Neuronal stem cell (in vitro differentiated cells): Measurements from ENCODE around the gene AKAP6.

Experiments used
- DNase-seq: peaks from one replicate; pipeline ENCODE4 v3.0.0-alpha.2; 2013; ENCODE audit warnings: low spot score
- H2AFZ ChIP-seq: one replicate; pipeline ENCODE4 v1.6.1; 2013; ENCODE audit warnings: mild to moderate bottlenecking, low read length, inconsistent platforms
- H2AK5ac ChIP-seq: 2 replicates; pipeline ENCODE4 v1.6.1; 2013; ENCODE audit warnings: low read depth, mild to moderate bottlenecking, inconsistent platforms, low read length, moderate library complexity, mixed read lengths
- H2BK120ac ChIP-seq: 2 replicates; pipeline ENCODE4 v1.6.1; 2013; ENCODE audit warnings: low read depth, mild to moderate bottlenecking, inconsistent platforms, low read length, moderate library complexity, mixed read lengths
- H2BK12ac ChIP-seq: one replicate; pipeline ENCODE4 v1.6.1; 2013; ENCODE audit warnings: low read length, inconsistent platforms
- H2BK15ac ChIP-seq: 2 replicates; pipeline ENCODE4 v1.6.1; 2013; ENCODE audit warnings: mild to moderate bottlenecking, low read length, inconsistent platforms, mixed read lengths
- H2BK5ac ChIP-seq: one replicate; pipeline ENCODE4 v1.6.1; 2013; ENCODE audit warnings: inconsistent platforms, mild to moderate bottlenecking, low read length, moderate library complexity
- H3K14ac ChIP-seq: one replicate; pipeline ENCODE4 v1.6.1; 2013; ENCODE audit warnings: low read length, inconsistent platforms
- H3K18ac ChIP-seq: 2 replicates; pipeline ENCODE4 v1.6.1; 2013; ENCODE audit warnings: low read length, inconsistent platforms
- H3K23ac ChIP-seq: 2 replicates; pipeline ENCODE4 v1.6.1; 2013; ENCODE audit warnings: low read depth, mild to moderate bottlenecking, mixed read lengths, low read length, inconsistent platforms; ENCODE audit not compliant: poor library complexity
- H3K27ac ChIP-seq: replicated peaks from 3 replicates; pipeline ENCODE4 v1.5.1; 2013; ENCODE audit warnings: low read length, inconsistent platforms
- H3K27me3 ChIP-seq, 3 experiments: 2 replicates each; pipeline ENCODE4 v1.6.1; 2013; ENCODE audit warnings: low read length in 3 of 3, mild to moderate bottlenecking in 2 of 3, inconsistent platforms in 1 of 3, low read depth in 1 of 3, mixed read lengths in 1 of 3, moderate library complexity in 1 of 3; ENCODE audit not compliant: control insufficient read depth in 3 of 3, insufficient read depth in 3 of 3
- H3K36me3 ChIP-seq, 2 donors: replicated peaks in 1 of 2; 2 replicates each; pipeline ENCODE4 v1.6.1; 2013; ENCODE audit warnings: low read length in 2 of 2; ENCODE audit not compliant: control insufficient read depth in 2 of 2, insufficient read depth in 2 of 2
- H3K4ac ChIP-seq: 2 replicates; pipeline ENCODE4 v1.6.1; 2013; ENCODE audit warnings: inconsistent platforms, mild to moderate bottlenecking, low read length, moderate library complexity
- H3K4me1 ChIP-seq, 2 donors: 1 replicate in 1 of 2; 2 replicates in 1 of 2; pipeline ENCODE4 v1.6.1; 2013; ENCODE audit warnings: low read length in 2 of 2, low read depth in 1 of 2; ENCODE audit not compliant: control insufficient read depth in 2 of 2, insufficient read depth in 1 of 2
- H3K4me2 ChIP-seq: one replicate; pipeline ENCODE4 v1.6.1; 2013; ENCODE audit warnings: mild to moderate bottlenecking, low read length, inconsistent platforms; ENCODE audit not compliant: insufficient read depth, poor library complexity, severe bottlenecking
- H3K4me3 ChIP-seq, 2 donors: 2 replicates each; pipeline ENCODE4 v1.5.1; 2013; ENCODE audit warnings: low read length in 2 of 2, mild to moderate bottlenecking in 2 of 2, inconsistent platforms in 1 of 2, moderate library complexity in 1 of 2
- H3K79me1 ChIP-seq: one replicate; pipeline ENCODE4 v1.6.1; 2013; ENCODE audit warnings: low read depth, mild to moderate bottlenecking, inconsistent platforms, low read length, moderate library complexity
- H3K9ac ChIP-seq: one replicate; pipeline ENCODE4 v1.6.1; 2013; ENCODE audit warnings: mild to moderate bottlenecking, low read depth, low read length, inconsistent platforms; ENCODE audit not compliant: poor library complexity
- H3K9me3 ChIP-seq, 2 donors: replicated peaks in 1 of 2; 2 replicates each; pipeline versions ENCODE3 to v1.6.1; 2013; ENCODE audit warnings: low read length in 2 of 2, mild to moderate bottlenecking in 2 of 2, inconsistent platforms in 1 of 2, low read depth in 1 of 2, mixed read lengths in 1 of 2, moderate library complexity in 1 of 2; ENCODE audit not compliant: control insufficient read depth in 2 of 2, insufficient read depth in 1 of 2
- H4K8ac ChIP-seq: one replicate; pipeline ENCODE4 v1.6.1; 2013; ENCODE audit warnings: low read depth, mild to moderate bottlenecking, inconsistent platforms, low read length, moderate library complexity
- H4K91ac ChIP-seq: one replicate; pipeline ENCODE4 v1.6.1; 2013; ENCODE audit warnings: low read length, low read depth, mild to moderate bottlenecking, inconsistent platforms; ENCODE audit not compliant: poor library complexity
- WGBS, 2 donors: extraction: QIAGEN DNeasy Blood & Tissue Kit; methylation state at CpG; one replicate each; pipeline ENCODE4 v1.1.7; 2013; ENCODE audit warnings: missing lambda C conversion rate in 2 of 2, mixed read lengths in 1 of 2; ENCODE audit not compliant: insufficient read length in 2 of 2, insufficient replicate concordance in 1 of 2; ENCODE audit errors: extremely low coverage in 2 of 2; 5-methylcytosine and 5-hydroxymethylcytosine counted together

The AKAP6 gene

DNA sequence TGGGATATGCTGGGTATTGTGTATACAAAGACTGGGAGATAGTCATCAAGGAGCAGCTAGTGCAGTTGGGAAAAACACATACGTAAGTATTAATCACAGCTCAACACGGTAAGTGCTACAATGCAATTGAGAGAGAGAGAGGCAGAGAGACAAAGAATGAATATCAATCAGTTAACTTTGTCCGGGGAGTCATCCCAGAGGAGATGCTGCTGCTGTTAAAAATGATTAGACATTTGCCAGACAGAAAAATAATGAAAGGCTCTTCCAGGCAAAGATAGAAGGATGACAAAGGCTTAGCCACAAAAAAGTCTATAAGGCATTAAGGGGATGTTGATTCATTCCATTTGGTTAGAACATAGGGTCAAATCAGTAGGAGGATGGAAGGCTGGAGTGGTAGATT lies 45.1 kb downstream of the AKAP6 start:
- Histone ChIP-seq H3K14ac (no peak overlapping the region), H4K8ac (no peak overlapping the region), H3K4me1 (no peaks in the 10 kb centered on the region), H3K4ac (no peak overlapping the region), H4K91ac (no peak overlapping the region), H3K18ac (no peak overlapping the region), H3K79me1 (no peaks in the 10 kb centered on the region), H2BK12ac (no peak overlapping the region), H2BK5ac (no peak overlapping the region), H3K36me3 (no peaks in the 10 kb centered on the region), H3K23ac (no peak overlapping the region), H2BK120ac (no peak overlapping the region), H3K27me3 (no peaks in the 10 kb centered on the region), H3K4me3 (no peak overlapping the region), H3K27ac (no peak overlapping the region), H3K4me2 (no peak overlapping the region), H2BK15ac (no peak overlapping the region), H2AK5ac (no peak overlapping the region), H3K9ac (no peak overlapping the region), H2AFZ (no peak overlapping the region), H3K9me3 (no peaks in the 10 kb centered on the region)
- no CpG with 5 or more reads among the region's 3 CpGs for WGBS, 2 donors
- DNase-seq: no peak

DNA sequence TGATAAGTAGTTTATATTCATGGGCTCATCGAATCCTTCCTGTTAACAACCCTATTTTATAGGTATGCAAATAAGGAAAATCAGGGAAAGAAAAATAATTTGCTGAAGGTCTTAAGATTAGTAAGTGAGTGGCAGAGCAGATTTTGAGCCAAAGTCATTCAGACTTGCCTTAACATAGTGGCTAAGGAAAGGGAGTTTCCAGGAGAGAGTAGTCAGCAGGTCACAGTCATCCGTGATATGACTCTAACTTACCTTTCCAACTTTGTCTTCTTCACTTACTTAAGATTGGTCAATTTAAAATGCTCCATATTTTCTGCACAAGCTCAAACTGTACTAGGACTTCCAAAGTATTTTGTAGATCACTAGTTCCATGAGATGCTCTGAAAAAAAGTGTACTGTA lies 46.6 kb downstream of the AKAP6 start:
- Histone ChIP-seq H3K36me3 (no peaks in the 10 kb centered on the region), H3K79me1 (no peaks in the 10 kb centered on the region), H3K9ac (no peak overlapping the region), H4K8ac (no peak overlapping the region), H2BK120ac (no peak overlapping the region), H3K4me1 (no peaks in the 10 kb centered on the region), H3K23ac (no peak overlapping the region), H3K4me2 (no peak overlapping the region), H2BK15ac (no peak overlapping the region), H4K91ac (no peak overlapping the region), H3K18ac (no peak overlapping the region), H3K4me3 (no peak overlapping the region), H3K4ac (no peak overlapping the region), H3K27ac (no peak overlapping the region), H2BK5ac (no peak overlapping the region), H2BK12ac (no peak overlapping the region), H2AK5ac (no peak overlapping the region), H3K9me3 (no peaks in the 10 kb centered on the region), H3K14ac (no peak overlapping the region), H3K27me3 (no peaks in the 10 kb centered on the region), H2AFZ (no peak overlapping the region)
- WGBS, 2 donors: no CpG with 5 or more reads among the region's 2 CpGs
- no peak for DNase-seq

DNA sequence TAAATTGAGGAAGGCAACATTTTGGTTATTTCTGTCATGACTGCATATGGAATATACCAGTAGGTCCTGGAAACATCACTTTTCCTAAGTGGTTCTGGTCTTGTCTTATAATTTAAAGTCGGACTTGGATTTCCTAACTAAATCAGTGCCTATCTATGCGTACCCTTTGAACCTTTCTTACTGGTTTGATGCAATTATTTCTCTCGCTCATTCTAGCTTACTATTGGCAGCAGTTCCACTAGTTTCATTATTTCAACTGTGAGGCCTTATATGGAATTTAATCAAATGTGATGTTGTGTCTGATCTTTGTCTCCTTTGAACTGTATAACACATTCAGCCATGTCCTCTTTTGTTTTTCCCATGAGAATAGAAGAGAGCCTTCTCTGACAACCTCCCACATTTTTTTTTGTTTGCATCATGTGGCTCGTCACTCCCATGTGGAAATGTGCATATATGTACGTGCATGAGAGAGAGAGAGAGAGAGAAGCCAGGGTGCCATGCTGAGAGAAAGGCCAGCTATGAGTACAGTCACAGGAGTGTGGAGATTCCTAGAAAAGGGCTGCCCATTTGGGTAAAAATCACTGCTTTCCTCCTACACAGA lies 48.0 kb downstream of the AKAP6 start:
- Histone ChIP-seq H4K8ac (no peak overlapping the region), H3K4me1 (no peaks in the 10 kb centered on the region), H2AFZ (no peak overlapping the region), H3K27ac (no peak overlapping the region), H3K14ac (no peak overlapping the region), H3K36me3 (no peaks in the 10 kb centered on the region), H2BK12ac (no peak overlapping the region), H2BK120ac (no peak overlapping the region), H3K4me3 (no peak overlapping the region), H2BK5ac (no peak overlapping the region), H3K9me3 (no peaks in the 10 kb centered on the region), H4K91ac (no peak overlapping the region), H3K23ac (no peak overlapping the region), H3K4ac (no peak overlapping the region), H3K18ac (no peak overlapping the region), H3K27me3 (no peaks in the 10 kb centered on the region), H2AK5ac (no peak overlapping the region), H2BK15ac (no peak overlapping the region), H3K4me2 (no peak overlapping the region), H3K9ac (no peak overlapping the region), H3K79me1 (no peaks in the 10 kb centered on the region)
- DNase-seq: no peak
- no CpG with 5 or more reads among the region's 5 CpGs for WGBS, 2 donors

DNA sequence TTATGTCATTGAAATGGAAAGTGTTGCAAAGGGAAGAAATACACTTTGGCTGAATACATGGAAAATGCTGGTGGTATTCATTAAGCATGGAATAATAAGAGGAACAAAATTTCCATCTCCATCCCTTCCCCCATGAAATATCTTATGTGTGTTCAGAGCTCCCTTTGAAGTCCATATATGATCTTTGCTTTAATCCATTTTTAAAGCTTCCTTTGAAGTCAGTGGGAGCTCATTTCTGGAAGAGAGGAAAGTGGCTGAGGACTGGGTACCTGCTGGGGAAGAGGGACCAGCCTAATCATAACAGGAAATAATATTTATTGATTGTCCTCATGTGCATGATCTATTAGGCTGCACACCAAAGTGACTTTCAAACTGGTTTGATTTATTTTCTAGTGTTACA lies 49.2 kb downstream of the AKAP6 start:
- no peak overlapping the region for H3K27ac ChIP-seq
- no peaks in the 10 kb centered on the region for H3K4me1 ChIP-seq
- H3K4me2 ChIP-seq: no peak overlapping the region
- no peak overlapping the region for H2AK5ac ChIP-seq
- no peak overlapping the region for H2BK5ac ChIP-seq
- H4K8ac ChIP-seq: no peak overlapping the region
- H2BK12ac ChIP-seq: no peak overlapping the region
- H2AFZ ChIP-seq: no peak overlapping the region
- no peak overlapping the region for H3K23ac ChIP-seq
- H3K36me3 ChIP-seq: no peaks in the 10 kb centered on the region
- H3K27me3 ChIP-seq: no peaks in the 10 kb centered on the region
- no peak overlapping the region for H4K91ac ChIP-seq
- no peak overlapping the region for H3K14ac ChIP-seq
- H3K18ac ChIP-seq: no peak overlapping the region
- no peak overlapping the region for H3K4ac ChIP-seq
- no peak overlapping the region for H3K9ac ChIP-seq
- H3K79me1 ChIP-seq: no peaks in the 10 kb centered on the region
- no peak for DNase-seq
- H3K4me3 ChIP-seq: no peak overlapping the region
- H2BK120ac ChIP-seq: no peak overlapping the region
- no peaks in the 10 kb centered on the region for H3K9me3 ChIP-seq
- no peak overlapping the region for H2BK15ac ChIP-seq
